Activated CD8-positive, alpha-beta memory T cell treated with anti-CD3 and anti-CD28 coated beads, Interleukin-2, amount 10 ng/mL, durations not matched to agents 7 days and 5 days (primary cell): ENCODE measurements around the gene ADAMTS2. TPM values are rescaled to one million over a fixed set of nuclear protein-coding genes. Genes with fewer than 3 reads are reported as not detected.
"Not testable (repeated sequence)": the region's sequence is repeated elsewhere in the genome, so short reads cannot be mapped to it uniquely, and the experiment has no call there.

Experiments
- ATAC-seq: fragments of 150-1000 bp; cut with Tn5 transposase; one replicate; pipeline ENCODE4 v1.10.0; 2021; ENCODE audit warnings: moderate library complexity
- CTCF ChIA-PET: fragments of 350-600 bp; sonication (Branson Sonifier 250); formaldehyde crosslinking; loops from one replicate; lab custom pipeline; 2021; ENCODE audit warnings: antibody characterized with exemption; lab: Charles Lee
- DNase-seq: peaks from one replicate; pipeline ENCODE4 v3.0.0-alpha.2; 2020
- H3K27ac Mint-ChIP-seq: one replicate; pipeline ENCODE4 v1.8.0; 2021; ENCODE audit warnings: mild to moderate bottlenecking, mixed read lengths
- H3K27me3 Mint-ChIP-seq: one replicate; pipeline ENCODE4 v1.8.0; 2021; ENCODE audit warnings: mixed read lengths
- H3K36me3 Mint-ChIP-seq: one replicate; pipeline ENCODE4 v1.8.0; 2021; ENCODE audit warnings: mild to moderate bottlenecking, mixed read lengths
- H3K4me1 Mint-ChIP-seq: one replicate; pipeline ENCODE4 v1.8.0; 2021; ENCODE audit warnings: mixed read lengths
- H3K4me3 Mint-ChIP-seq: one replicate; pipeline ENCODE4 v1.8.0; 2021; ENCODE audit warnings: mild to moderate bottlenecking, moderate library complexity, mixed read lengths
- H3K9me3 Mint-ChIP-seq: one replicate; pipeline ENCODE4 v1.8.0; 2022; ENCODE audit warnings: low read depth, mixed read lengths
- total RNA-seq, 2 experiments: library from RNA; stranded (reverse); gene quantifications; one replicate each; pipeline ENCODE4 v1.2.3, GENCODE V29; 2021

Gene ADAMTS2
- total RNA-seq, 2 experiments from 2014 or later = not detected

DNA sequence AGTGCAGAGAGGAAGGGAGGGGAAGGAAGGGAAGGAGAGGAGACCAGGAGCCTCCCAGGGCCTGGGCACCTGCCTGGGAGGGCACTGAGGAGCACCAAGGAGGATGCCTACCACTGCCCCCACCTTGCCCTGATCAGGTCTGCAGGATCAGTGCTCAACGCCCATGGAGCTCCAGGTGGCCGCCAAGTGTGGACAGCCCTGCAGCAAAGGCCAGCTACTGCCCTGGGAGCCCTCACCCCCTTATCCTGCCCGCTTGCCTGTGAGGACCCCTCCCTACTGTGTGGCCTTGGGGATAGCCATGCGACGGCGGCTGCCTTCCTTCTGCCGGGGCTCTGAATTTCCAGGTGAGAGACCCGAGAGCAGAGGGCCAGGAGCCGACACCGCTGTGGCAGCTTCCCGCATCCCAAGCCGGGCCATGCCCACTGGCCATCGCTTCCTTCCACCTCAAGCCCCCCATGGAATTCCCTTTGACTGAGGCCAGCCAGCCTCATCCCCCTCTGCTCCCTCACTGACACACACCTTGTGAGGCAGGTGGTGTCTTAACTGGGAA lies 12.4 kb downstream of the ADAMTS2 start:
- Mint-ChIP-seq H3K4me1 (no peaks in the 10 kb centered on the region), H3K27me3 (no peaks in the 10 kb centered on the region), H3K4me3 (no peak overlapping the region), H3K9me3 (no peaks in the 10 kb centered on the region), H3K27ac (no peak overlapping the region), H3K36me3 (no peaks in the 10 kb centered on the region)
- CTCF ChIA-PET = no interaction called here
- ATAC-seq (no peak), DNase-seq (no peak)

DNA sequence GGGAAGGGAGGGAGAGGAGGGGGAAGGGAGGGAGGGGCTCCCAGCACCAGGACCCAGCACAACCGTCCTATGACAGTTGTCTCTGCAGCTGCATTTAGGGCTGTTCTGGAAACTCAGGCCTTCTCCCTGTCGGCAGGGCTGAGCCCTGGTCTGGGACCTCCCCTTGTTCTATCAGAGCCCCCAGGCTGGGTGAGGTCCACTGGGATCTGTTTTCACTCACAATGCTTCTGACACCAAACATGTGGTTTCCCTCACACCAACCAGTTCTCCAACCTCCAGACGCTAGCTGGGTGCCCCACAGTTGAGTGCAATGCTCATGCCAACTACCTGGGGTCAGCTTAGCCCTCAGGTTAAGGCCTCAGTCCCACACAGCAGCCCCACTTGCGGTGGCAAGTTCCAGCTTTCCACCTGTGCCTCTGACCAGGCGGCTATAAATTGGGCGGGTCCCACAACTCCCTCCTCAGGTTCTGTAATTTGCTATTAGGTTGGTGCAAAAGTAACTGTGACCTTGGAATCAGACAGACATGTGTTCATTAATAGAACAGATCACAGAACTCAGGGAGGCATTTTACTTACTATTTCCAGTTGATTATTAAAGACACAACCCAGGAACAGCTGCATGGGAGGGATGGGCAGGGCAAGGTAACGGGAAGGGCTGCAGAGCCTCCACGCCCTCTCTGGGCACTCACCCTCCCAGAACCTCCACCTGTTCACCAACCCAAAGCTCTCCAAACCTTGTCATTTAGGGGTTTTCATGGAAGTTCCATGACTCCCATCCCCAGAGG lies 13.5 kb downstream of the ADAMTS2 start:
- Mint-ChIP-seq H3K36me3 (no peaks in the 10 kb centered on the region), H3K27me3 (no peaks in the 10 kb centered on the region), H3K27ac (no peak overlapping the region), H3K4me1 (no peaks in the 10 kb centered on the region), H3K4me3 (no peak overlapping the region), H3K9me3 (no peaks in the 10 kb centered on the region)
- no peak for DNase-seq
- ATAC-seq = no peak
- CTCF ChIA-PET = no interaction called here

DNA sequence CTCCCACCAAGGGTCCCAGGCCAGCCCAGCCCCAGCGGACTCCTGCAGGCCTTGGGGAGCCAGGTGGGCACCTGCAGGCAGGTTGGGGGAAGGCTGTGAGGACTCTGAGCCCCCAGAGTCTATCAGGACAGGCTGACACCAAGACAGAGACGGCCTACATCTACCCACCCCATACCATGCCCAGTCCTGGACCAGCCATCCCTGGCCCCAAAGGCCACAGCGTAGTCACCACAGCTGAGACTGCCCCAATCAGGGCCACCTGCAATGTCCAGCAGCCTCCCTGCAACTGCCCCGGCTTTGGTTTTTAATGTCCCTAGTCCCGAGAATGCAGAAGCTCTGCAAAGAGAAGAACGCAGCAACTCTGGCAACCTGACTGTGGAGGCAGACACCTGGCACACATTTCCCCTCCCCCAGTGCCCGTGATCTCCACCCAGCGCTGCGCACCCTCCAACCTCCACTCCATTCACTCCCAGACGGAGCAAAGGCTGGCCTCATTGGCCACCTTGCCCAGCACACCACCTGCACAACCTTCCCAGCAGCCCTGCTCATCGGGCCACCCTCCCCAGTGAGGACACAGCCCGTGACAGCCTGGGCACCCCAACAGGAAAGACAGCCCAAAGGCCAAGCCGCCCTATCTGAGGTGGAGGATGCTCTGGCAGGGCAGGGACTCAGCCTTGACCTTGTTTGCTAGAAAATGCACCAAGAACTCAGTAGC lies 14.9 kb downstream of the ADAMTS2 start:
- Mint-ChIP-seq H3K9me3 (no peaks in the 10 kb centered on the region), H3K36me3 (no peaks in the 10 kb centered on the region)
- CTCF ChIA-PET = no interaction called here

DNA sequence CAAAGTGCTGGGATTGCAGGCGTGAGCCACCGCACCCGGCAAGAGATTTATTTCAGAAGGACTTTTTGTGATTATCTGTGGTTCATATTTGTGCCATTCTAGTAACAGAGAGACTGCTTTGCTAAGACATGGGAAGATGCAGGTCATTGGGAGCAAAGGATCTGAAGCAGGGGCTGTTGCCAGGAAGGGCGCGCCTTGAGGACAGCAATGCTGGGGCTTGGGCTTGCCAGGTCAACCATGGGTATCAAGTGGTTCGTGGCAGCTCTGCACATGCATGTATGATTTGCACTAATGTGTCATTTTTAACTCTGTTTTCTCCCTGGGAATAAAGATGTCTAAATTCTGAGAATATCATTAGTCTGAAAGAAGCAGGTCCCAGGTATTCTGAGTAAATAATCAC lies 17.0 kb downstream of the ADAMTS2 start:
- H3K4me3 Mint-ChIP-seq = no peak overlapping the region
- DNase-seq (no peak), ATAC-seq (no peak)
- CTCF ChIA-PET = no interaction called here
- no peaks in the 10 kb centered on the region for H3K36me3 Mint-ChIP-seq
- no peak overlapping the region for H3K27ac Mint-ChIP-seq
- no peaks in the 10 kb centered on the region for H3K27me3 Mint-ChIP-seq
- H3K9me3 Mint-ChIP-seq = no peaks in the 10 kb centered on the region
- H3K4me1 Mint-ChIP-seq = no peaks in the 10 kb centered on the region

More for the DNA sequence above, 14.9 kb downstream of the ADAMTS2 start:
- H3K27ac Mint-ChIP-seq = no peak overlapping the region
- no peak for DNase-seq
- no peak for ATAC-seq
- H3K4me1 Mint-ChIP-seq = no peaks in the 10 kb centered on the region
- no peaks in the 10 kb centered on the region for H3K27me3 Mint-ChIP-seq
- H3K4me3 Mint-ChIP-seq = no peak overlapping the region

DNA sequence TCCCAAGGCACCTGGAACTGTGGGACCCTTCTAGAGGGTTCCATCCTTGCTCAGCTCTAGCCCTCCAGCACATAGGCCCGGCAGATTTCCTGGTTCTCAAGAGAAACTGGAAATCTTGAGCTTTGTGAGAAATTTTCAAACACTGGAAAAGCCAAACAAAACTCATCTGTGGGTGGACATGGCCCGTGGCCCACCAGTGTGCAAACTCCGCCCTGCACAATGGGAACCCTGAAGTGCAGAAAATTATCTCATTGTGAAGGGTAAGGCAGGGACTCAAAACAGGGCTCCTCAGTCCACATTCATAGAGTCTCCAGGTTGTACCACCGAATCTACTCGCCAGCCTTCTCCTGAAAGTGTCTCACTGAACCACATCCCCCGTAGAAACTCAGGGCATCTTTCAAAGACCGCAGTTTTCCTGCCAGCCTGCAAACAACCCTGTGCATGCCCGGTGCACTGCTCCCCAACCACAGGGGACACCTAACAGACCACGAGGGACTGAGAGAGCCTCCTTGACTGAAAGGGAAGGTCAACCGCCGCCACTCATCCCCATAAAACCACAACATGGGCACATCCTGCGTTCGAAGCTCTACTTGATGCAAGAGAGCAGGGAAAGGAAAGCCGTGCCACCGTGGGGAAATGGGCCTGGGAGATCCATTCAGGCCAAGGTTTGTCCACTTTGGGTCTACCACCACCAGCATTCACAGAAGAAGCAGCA lies 18.1 kb downstream of the ADAMTS2 start:
- H3K36me3 Mint-ChIP-seq = no peaks in the 10 kb centered on the region
- H3K4me1 Mint-ChIP-seq = no peaks in the 10 kb centered on the region
- H3K9me3 Mint-ChIP-seq = no peaks in the 10 kb centered on the region
- CTCF ChIA-PET = no interaction called here
- H3K27me3 Mint-ChIP-seq = no peaks in the 10 kb centered on the region
- ATAC-seq = no peak
- no peak for DNase-seq
- no peak overlapping the region for H3K27ac Mint-ChIP-seq
- no peak overlapping the region for H3K4me3 Mint-ChIP-seq

DNA sequence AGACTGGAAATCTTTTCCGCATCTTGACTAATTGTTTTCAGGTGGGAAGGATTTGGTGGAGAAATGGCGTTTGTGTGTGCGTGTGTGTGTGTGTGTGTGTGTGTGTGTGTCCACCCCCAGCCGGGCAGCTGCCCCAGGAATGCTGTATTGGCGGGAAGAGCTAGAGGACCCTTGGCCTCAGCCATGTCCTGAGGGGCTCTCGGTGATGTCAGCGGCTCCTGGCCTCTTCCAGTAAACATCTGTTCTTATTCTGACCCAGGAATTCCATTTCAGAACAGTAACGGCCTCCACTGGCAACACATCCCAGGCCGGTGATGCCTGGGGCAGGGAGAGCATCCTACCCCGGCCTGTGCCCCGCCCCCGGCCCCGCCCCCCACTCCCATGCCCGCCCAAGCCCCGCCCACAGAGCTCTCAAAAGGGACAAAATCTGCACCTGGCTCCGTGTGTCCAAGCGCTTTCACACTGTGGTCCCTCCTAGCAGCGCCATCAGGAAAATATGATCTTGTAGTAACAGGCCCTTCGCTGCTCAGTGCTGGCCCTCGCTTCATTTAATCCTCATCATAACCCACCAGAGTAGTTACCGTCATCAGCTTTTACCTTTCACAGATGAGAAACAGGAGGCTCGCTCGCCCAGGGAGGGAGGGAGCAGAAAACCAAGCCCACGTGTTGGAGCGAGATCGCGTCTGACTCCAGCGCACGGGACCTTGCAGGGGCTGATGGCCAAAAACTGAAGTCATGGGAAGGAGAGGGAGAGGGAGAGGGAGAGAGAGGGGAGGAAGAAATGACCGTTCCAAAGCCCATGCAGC lies 18.9 kb downstream of the ADAMTS2 start:
- no peak for ATAC-seq
- H3K4me1 Mint-ChIP-seq = no peaks in the 10 kb centered on the region
- no peaks in the 10 kb centered on the region for H3K36me3 Mint-ChIP-seq
- no peak for DNase-seq
- H3K27me3 Mint-ChIP-seq = no peaks in the 10 kb centered on the region
- H3K9me3 Mint-ChIP-seq = no peaks in the 10 kb centered on the region
- no peak overlapping the region for H3K4me3 Mint-ChIP-seq
- H3K27ac Mint-ChIP-seq = no peak overlapping the region
- CTCF ChIA-PET = no interaction called here

DNA sequence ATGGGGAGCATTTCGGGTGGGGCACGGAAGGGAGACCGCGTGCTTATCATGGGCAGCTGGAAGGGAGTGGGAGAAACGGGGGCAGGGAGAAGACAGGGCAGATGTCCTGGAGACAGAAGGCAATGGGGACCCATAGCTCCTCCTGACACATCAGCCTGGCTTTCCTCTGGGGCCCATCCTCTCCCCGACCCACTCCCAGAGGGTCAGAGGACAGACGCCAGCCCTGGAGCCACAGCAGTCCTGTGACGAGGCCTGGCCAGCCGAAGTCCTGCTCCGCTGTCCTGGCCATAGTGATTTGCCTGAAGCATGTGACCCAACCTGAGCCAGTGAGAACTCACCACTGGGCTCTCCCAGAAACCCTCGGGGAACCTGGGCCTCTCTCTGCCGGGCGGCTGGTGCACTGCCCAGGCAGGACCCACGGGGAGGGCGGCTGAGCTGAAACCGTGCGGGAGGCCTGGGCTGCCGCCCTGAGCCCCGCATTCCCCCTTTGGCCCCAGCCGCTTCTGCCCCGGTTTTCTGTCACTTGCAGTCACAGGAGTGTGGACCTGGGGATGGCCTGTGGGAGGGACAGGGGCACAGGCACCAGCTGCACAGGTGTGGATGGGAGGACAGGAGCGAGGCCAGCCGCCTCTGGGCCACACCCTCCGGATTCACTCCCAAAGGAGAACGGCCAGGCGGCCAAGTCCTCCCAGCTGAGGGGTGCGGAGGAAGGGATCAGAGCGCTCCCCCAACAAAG lies 19.8 kb downstream of the ADAMTS2 start:
- no peak for ATAC-seq
- H3K36me3 Mint-ChIP-seq = no peaks in the 10 kb centered on the region
- no peaks in the 10 kb centered on the region for H3K27me3 Mint-ChIP-seq
- no peak for DNase-seq
- H3K27ac Mint-ChIP-seq = no peak overlapping the region
- no peaks in the 10 kb centered on the region for H3K9me3 Mint-ChIP-seq
- CTCF ChIA-PET = no interaction called here
- no peak overlapping the region for H3K4me3 Mint-ChIP-seq
- no peaks in the 10 kb centered on the region for H3K4me1 Mint-ChIP-seq

DNA sequence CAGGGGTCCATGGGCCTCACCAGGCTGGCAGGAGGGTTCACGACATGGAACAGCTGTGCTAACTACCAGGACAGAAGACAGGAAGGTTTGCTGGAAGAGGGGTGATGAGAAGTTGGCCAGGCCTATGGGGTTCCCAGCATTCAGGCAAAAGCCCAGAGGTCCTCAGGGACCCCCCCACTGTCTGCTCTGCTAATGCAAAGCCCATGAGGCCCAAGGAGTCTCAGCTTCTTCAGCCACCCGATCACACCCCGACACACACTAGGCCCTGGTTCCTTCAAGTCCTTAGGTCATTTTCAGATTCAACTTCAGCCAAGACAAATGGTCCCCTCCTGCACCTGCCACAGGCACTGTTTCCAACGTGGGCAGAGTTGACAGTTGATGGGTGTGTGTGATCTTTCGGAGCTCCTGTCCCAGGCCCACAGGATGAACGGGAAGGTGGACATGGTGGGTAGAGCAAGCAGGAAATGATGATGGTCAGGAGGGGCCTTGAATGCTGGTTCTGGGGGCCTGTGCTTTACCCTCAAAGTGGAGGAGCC lies 20.4 kb downstream of the ADAMTS2 start:
- no peaks in the 10 kb centered on the region for H3K27me3 Mint-ChIP-seq
- H3K4me3 Mint-ChIP-seq = no peak overlapping the region
- no peaks in the 10 kb centered on the region for H3K9me3 Mint-ChIP-seq
- ATAC-seq (no peak), DNase-seq (no peak)
- no peaks in the 10 kb centered on the region for H3K4me1 Mint-ChIP-seq
- CTCF ChIA-PET = no interaction called here
- no peak overlapping the region for H3K27ac Mint-ChIP-seq
- no peaks in the 10 kb centered on the region for H3K36me3 Mint-ChIP-seq

DNA sequence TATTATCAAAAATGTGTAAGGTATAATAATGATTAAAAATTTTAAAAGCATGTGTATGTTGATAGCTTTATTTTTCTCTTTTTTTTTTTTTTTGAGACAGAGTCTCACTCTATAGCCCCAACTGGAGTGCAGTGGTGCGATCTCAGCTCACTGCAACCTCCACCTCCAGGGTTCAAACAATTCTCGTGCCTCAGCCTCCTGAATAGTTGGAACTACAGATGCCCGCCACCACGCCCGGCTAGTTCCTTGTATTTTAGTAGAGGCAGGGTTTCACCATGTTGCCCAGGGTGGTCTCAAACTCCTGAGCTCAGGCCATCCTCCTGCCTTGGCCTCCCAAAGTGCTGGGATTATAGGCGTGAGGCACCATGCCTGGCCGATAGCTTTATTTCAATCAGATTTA lies 20.9 kb downstream of the ADAMTS2 start:
- H3K4me1 Mint-ChIP-seq, H3K27ac Mint-ChIP-seq, H3K9me3 Mint-ChIP-seq, H3K4me3 Mint-ChIP-seq, DNase-seq, ATAC-seq, CTCF ChIA-PET, H3K27me3 Mint-ChIP-seq, H3K36me3 Mint-ChIP-seq: not testable (repeated sequence)

DNA sequence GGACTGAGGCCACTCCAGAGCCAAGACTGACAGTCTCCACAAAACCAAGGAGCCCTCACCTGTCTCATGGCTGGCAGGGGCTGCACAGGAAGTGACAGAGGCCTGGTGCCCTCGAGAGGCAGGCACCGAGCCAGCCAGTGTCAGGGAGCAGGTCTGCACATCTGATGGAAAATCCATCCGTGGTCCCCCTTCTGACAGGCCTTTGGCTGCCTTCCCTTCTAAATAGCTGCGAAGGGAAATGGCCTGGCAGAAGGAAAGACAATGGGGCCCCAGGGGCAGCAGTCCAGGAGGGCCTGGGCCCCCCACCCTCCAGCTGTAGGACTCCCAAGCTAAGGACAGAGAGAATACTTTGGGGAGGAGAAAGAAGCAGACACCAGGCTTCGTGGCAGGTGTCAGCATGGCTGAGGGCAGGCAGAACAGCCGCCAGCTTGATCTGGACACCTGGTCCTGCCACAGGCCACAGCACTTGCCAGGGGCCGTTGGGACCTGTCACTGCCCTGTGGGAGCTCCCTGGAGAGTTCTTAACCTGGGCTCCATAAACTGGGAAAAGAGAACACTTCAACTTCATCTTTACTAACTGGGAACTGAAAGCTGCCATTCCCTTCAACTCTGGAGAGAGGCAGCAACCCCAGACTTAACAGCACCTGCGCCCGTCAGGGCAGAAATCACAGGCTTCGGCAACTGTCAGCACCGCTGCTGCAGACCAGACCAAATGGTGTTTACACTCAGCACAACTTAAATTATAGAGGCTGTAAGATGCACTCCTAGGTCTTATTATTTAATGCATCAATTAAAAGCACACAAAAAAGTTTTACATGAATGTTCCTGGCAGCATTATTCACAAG lies 22.0 kb downstream of the ADAMTS2 start:
- Mint-ChIP-seq H3K27ac (no peak overlapping the region), H3K4me1 (no peaks in the 10 kb centered on the region), H3K27me3 (no peaks in the 10 kb centered on the region), H3K9me3 (no peaks in the 10 kb centered on the region), H3K4me3 (no peak overlapping the region), H3K36me3 (no peaks in the 10 kb centered on the region)
- ATAC-seq = no peak
- CTCF ChIA-PET = no interaction called here
- no peak for DNase-seq

DNA sequence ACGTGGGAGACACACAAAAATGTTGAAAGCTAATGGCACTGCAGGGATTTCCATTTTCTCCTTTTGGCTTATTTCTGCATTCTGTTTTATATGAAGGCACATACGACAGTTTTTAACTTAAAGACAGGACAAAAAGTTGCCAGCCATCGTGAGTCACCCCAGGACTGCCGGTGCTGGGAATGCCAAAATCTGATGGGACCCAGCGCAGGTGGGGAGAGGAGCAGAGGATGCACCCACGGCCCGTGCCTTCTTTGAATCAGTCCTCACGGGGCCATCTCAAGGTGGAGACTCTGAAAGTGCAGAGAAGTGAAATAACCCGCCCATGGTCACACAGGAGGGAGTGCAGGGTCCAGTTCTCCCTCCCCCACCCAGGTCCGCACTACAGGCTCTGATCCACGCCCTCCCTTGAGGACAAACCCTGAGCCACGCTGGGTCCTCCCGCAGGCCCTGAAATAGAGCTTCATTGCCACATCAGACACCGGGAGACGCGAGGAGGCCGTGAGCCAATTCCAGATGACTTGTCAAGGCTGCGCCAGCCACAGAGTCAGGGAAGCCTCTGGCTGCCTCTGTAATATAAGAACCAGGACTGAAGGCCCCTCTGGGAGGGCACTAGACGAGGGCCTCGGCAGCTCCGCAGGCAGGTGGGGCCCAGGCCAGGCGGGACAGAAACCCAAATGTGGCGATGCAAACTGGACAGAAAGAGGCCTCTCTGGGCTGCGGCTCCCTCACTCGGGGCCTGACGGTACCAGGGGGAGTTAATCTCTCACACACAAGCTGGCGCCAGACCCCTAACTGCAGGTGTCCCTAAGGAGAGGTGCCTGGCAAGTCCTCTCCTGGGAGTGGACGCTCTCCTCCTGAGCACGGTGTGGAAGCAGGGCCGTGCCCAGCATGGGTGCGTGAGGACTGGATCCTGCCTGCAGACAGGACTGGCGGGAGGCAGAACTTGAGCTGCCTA lies 22.9 kb downstream of the ADAMTS2 start:
- ATAC-seq (no peak), DNase-seq (no peak)
- H3K4me3 Mint-ChIP-seq = no peak overlapping the region
- H3K36me3 Mint-ChIP-seq = no peaks in the 10 kb centered on the region
- CTCF ChIA-PET = no interaction called here
- H3K27ac Mint-ChIP-seq = no peak overlapping the region
- H3K9me3 Mint-ChIP-seq = no peaks in the 10 kb centered on the region
- no peaks in the 10 kb centered on the region for H3K27me3 Mint-ChIP-seq
- H3K4me1 Mint-ChIP-seq = no peaks in the 10 kb centered on the region
